HepG2 (cell line): ENCODE data around the gene ANXA6.

ENCODE experiments used
- U2AF2 ChIP-seq: fragments of 200-400 bp; formaldehyde crosslinking; IDR thresholded peaks from 2 replicates; pipeline ENCODE4 v1.6.1; 2017; ENCODE audit warnings: low read depth, mild to moderate bottlenecking, low read length
- ZNF24 ChIP-seq: fragments of 450-650 bp; IDR thresholded peaks from 2 replicates; pipeline ENCODE4 v1.6.1; 2017; ENCODE audit warnings: antibody characterized with exemption, mild to moderate bottlenecking
- ZNF296 ChIP-seq: sonication (generic); formaldehyde crosslinking; conservative IDR thresholded peaks from 2 replicates; pipeline ENCODE4 v1.5.0; 2020; ENCODE audit warnings: mild to moderate bottlenecking, missing genetic modification reagents
- TF ChIP-seq, protein P1 (sequence below): sonication (generic); formaldehyde crosslinking; IDR thresholded peaks from 2 replicates; pipeline ENCODE4 v1.5.0; 2020; ENCODE audit warnings: mild to moderate bottlenecking, missing genetic modification reagents, moderate library complexity
- TF ChIP-seq, protein P2 (sequence below): sonication (generic); formaldehyde crosslinking; IDR thresholded peaks from 2 replicates; pipeline ENCODE4 v1.4.0; 2020; ENCODE audit warnings: low read depth, mild to moderate bottlenecking, missing genetic modification reagents
- TF ChIP-seq, protein P3 (sequence below): sonication (generic); formaldehyde crosslinking; IDR thresholded peaks from 2 replicates; pipeline ENCODE4 v1.8.0; 2022; ENCODE audit warnings: mild to moderate bottlenecking, missing genetic modification reagents; ENCODE audit not compliant: insufficient replicate concordance
- TF ChIP-seq, protein P4 (sequence below), 2 experiments: fragments of 450-650 bp in 1 of 2; sonication (generic) in 1 of 2; formaldehyde crosslinking in 1 of 2; IDR thresholded peaks; 2 replicates each; pipeline versions ENCODE4 v1.6.1 to v1.8.0; 2016 to 2022; ENCODE audit warnings: antibody characterized with exemption in 1 of 2, mild to moderate bottlenecking in 1 of 2, missing genetic modification reagents in 1 of 2

DNA sequence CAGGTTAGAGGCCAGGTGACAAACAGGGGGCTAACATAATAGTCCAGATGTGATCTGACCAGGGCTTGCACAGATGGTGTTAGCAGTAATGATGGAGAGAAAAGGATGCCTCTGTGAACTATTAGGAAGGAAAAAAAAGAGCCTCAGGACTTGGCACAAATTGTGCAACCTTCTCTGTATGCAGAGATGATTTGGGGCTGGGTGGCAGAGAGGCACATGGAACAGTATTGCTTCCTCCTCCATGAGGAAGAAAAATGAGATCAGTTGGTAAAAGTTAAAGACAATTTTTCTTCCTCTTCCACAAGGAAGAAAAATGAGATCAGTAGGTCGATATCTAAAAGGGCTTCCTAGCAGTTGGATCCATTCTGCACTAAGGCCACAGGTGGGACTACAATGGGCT is 13.9 kb upstream of the ANXA6 start:
- TF ChIP-seq, protein P1, sequence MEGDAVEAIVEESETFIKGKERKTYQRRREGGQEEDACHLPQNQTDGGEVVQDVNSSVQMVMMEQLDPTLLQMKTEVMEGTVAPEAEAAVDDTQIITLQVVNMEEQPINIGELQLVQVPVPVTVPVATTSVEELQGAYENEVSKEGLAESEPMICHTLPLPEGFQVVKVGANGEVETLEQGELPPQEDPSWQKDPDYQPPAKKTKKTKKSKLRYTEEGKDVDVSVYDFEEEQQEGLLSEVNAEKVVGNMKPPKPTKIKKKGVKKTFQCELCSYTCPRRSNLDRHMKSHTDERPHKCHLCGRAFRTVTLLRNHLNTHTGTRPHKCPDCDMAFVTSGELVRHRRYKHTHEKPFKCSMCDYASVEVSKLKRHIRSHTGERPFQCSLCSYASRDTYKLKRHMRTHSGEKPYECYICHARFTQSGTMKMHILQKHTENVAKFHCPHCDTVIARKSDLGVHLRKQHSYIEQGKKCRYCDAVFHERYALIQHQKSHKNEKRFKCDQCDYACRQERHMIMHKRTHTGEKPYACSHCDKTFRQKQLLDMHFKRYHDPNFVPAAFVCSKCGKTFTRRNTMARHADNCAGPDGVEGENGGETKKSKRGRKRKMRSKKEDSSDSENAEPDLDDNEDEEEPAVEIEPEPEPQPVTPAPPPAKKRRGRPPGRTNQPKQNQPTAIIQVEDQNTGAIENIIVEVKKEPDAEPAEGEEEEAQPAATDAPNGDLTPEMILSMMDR (CRISPR knock-in tag) = no peak
- TF ChIP-seq, protein P2, sequence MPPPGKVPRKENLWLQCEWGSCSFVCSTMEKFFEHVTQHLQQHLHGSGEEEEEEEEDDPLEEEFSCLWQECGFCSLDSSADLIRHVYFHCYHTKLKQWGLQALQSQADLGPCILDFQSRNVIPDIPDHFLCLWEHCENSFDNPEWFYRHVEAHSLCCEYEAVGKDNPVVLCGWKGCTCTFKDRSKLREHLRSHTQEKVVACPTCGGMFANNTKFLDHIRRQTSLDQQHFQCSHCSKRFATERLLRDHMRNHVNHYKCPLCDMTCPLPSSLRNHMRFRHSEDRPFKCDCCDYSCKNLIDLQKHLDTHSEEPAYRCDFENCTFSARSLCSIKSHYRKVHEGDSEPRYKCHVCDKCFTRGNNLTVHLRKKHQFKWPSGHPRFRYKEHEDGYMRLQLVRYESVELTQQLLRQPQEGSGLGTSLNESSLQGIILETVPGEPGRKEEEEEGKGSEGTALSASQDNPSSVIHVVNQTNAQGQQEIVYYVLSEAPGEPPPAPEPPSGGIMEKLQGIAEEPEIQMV (CRISPR knock-in tag) = no peak
- TF ChIP-seq, protein P3, sequence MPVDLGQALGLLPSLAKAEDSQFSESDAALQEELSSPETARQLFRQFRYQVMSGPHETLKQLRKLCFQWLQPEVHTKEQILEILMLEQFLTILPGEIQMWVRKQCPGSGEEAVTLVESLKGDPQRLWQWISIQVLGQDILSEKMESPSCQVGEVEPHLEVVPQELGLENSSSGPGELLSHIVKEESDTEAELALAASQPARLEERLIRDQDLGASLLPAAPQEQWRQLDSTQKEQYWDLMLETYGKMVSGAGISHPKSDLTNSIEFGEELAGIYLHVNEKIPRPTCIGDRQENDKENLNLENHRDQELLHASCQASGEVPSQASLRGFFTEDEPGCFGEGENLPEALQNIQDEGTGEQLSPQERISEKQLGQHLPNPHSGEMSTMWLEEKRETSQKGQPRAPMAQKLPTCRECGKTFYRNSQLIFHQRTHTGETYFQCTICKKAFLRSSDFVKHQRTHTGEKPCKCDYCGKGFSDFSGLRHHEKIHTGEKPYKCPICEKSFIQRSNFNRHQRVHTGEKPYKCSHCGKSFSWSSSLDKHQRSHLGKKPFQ = no peak
- TF ChIP-seq, protein P4, sequence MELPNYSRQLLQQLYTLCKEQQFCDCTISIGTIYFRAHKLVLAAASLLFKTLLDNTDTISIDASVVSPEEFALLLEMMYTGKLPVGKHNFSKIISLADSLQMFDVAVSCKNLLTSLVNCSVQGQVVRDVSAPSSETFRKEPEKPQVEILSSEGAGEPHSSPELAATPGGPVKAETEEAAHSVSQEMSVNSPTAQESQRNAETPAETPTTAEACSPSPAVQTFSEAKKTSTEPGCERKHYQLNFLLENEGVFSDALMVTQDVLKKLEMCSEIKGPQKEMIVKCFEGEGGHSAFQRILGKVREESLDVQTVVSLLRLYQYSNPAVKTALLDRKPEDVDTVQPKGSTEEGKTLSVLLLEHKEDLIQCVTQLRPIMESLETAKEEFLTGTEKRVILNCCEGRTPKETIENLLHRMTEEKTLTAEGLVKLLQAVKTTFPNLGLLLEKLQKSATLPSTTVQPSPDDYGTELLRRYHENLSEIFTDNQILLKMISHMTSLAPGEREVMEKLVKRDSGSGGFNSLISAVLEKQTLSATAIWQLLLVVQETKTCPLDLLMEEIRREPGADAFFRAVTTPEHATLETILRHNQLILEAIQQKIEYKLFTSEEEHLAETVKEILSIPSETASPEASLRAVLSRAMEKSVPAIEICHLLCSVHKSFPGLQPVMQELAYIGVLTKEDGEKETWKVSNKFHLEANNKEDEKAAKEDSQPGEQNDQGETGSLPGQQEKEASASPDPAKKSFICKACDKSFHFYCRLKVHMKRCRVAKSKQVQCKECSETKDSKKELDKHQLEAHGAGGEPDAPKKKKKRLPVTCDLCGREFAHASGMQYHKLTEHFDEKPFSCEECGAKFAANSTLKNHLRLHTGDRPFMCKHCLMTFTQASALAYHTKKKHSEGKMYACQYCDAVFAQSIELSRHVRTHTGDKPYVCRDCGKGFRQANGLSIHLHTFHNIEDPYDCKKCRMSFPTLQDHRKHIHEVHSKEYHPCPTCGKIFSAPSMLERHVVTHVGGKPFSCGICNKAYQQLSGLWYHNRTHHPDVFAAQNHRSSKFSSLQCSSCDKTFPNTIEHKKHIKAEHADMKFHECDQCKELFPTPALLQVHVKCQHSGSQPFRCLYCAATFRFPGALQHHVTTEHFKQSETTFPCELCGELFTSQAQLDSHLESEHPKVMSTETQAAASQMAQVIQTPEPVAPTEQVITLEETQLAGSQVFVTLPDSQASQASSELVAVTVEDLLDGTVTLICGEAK (IDR thresholded peaks at IDR 0.05) = no peak
- TF ChIP-seq, protein P4 (CRISPR knock-in tag; IDR thresholded peaks at IDR 0.05) = no peak
- TF ChIP-seq U2AF2 = no peak
- no peak for TF ChIP-seq ZNF296 (CRISPR knock-in tag)
- TF ChIP-seq ZNF24 = no peak
